ENCODE data around the gene ONECUT3.

Gene ONECUT3

GRCh38 chr19:1728816-1729567, 24.3 kb upstream of the ONECUT3 start:
- no peak for TF ChIP-seq CTCF (conservative IDR thresholded peaks at IDR 0.05; ENCODE audit: low read length)
- DNase-seq (ENCODE audit: low read depth): no peak
- H3K4me3 ChIP-seq (ENCODE audit: low read length): no peak overlapping the region

GRCh38 chr19:1729568-1729925, 23.8 kb upstream of the ONECUT3 start:
- DNase-seq (ENCODE audit: low read depth): no peak
- TF ChIP-seq CTCF (conservative IDR thresholded peaks at IDR 0.05; ENCODE audit: low read length): no peak
- H3K4me3 ChIP-seq (ENCODE audit: low read length): no peak overlapping the region

- no peak overlapping the region for H3K4me3 ChIP-seq (ENCODE audit: low read length)
- no peak for TF ChIP-seq CTCF (conservative IDR thresholded peaks at IDR 0.05; ENCODE audit: low read length)
- DNase-seq (ENCODE audit: low read depth): no peak
Observed at GRCh38 chr19:1730157-1730556, 23.1 kb upstream of the ONECUT3 start.

- TF ChIP-seq CTCF (conservative IDR thresholded peaks at IDR 0.05; ENCODE audit: low read length): no peak
- DNase-seq (ENCODE audit: low read depth): no peak
- no peak overlapping the region for H3K4me3 ChIP-seq (ENCODE audit: low read length)
Observed at GRCh38 chr19:1734321-1734966, 18.9 kb upstream of the ONECUT3 start.

- TF ChIP-seq CTCF (conservative IDR thresholded peaks at IDR 0.05; ENCODE audit: low read length): no peak
Observed at GRCh38 chr19:1736280-1736679, 17.0 kb upstream of the ONECUT3 start.

GRCh38 chr19:1736927-1737326, 16.4 kb upstream of the ONECUT3 start:
- no peak for DNase-seq (ENCODE audit: low read depth)
- H3K4me3 ChIP-seq (ENCODE audit: low read length): no peak overlapping the region
- no peak for TF ChIP-seq CTCF (conservative IDR thresholded peaks at IDR 0.05; ENCODE audit: low read length)

More at GRCh38 chr19:1736280-1736679, 17.0 kb upstream of the ONECUT3 start:
- H3K4me3 ChIP-seq (ENCODE audit: low read length): no peak overlapping the region
- DNase-seq (ENCODE audit: low read depth): no peak

Data from AG10803 (cell line).